ENCODE measurements around the gene FRAS1.

The FRAS1 gene

DNA sequence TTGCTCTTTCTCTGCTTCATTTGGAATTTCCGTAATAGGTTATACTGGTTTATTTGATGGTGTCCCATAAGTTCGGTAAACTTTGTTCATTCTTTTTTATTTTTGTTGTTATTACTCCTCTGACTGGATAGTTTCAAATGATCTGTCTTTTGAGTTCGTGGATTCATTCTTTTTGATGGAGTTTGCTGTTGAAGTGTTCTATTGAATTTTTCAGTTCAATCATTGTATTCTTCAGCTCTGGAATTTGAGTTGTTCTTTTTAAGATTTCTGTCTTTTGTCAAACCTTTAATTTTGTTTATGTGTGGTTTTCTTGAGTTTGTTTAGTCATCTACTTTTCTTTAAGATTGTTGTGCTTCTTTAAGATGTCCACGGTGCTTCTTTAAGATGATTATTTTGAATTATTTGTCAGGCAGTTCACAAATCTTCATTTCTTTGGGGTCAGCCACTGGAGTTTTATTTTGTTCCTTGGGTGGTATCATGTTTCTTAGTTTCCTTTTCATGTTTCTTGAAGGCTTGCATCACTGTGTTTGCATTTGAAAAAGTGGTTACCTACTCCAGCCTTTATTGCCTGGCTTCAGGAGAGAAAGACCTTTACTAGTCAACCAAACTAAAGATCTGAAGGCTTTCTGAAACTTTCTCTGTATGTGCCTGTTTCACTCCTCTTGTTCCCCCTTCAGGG is 339.6 kb downstream of the FRAS1 start:
- no peak overlapping the region for H3K4me3 ChIP-seq (ENCODE audit: low read length)
- TF ChIP-seq, protein P1, sequence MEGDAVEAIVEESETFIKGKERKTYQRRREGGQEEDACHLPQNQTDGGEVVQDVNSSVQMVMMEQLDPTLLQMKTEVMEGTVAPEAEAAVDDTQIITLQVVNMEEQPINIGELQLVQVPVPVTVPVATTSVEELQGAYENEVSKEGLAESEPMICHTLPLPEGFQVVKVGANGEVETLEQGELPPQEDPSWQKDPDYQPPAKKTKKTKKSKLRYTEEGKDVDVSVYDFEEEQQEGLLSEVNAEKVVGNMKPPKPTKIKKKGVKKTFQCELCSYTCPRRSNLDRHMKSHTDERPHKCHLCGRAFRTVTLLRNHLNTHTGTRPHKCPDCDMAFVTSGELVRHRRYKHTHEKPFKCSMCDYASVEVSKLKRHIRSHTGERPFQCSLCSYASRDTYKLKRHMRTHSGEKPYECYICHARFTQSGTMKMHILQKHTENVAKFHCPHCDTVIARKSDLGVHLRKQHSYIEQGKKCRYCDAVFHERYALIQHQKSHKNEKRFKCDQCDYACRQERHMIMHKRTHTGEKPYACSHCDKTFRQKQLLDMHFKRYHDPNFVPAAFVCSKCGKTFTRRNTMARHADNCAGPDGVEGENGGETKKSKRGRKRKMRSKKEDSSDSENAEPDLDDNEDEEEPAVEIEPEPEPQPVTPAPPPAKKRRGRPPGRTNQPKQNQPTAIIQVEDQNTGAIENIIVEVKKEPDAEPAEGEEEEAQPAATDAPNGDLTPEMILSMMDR (conservative IDR thresholded peaks at IDR 0.05; ENCODE audit: low read depth, low read length), result no peak
- no peak for DNase-seq (ENCODE audit: low read depth)

DNA sequence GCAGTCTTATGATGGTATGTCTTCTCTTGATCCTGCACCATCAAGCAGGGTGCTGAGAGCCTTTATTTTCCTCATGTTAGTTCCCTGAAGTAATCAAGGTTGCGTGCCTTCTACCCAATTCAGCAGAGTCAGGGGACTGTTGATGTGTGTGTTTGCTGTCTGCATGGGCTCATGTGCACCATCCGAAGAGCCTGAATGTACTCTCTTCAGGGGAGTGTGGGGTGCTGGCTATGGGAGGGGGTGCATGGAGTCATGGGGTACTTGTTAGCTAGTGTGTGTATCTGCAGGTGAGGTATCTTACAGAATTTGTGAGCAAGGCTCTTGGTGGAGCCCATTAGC is 340.1 kb downstream of the FRAS1 start:
- TF ChIP-seq, protein P1 (conservative IDR thresholded peaks at IDR 0.05; ENCODE audit: low read depth, low read length), result no peak
- H3K4me3 ChIP-seq (ENCODE audit: low read length), result no peak overlapping the region
- no peak for DNase-seq (ENCODE audit: low read depth)

DNA sequence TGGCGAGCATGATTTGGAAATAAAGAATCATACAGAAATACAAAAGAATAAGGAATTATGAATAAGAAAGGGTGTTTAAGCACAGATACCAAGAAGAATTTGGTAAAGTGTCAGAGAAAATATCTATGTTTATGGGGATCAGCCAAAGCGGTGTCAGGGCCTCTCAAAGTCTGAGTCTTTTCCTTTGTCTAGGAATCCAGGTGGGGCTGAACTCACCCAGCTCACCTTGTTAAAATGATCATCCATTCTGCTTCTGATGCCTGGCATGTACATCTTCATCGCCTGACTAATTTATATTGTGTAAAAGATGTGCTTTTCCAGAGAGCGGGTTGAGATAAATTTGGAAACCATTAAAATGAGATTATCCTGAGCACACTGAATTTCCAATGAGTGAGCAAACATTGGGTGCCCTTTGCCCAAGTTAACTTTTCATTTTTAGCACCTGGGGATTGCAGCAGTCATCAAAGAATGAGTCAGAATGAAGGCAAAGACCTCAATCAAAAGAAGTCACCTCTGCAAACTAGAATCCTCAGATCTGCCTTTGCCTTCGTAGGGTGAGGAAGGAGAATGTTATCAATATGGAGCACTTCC is 352.6 kb downstream of the FRAS1 start:
- TF ChIP-seq, protein P1 (conservative IDR thresholded peaks at IDR 0.05; ENCODE audit: low read depth, low read length), result no peak
- no peak for DNase-seq (ENCODE audit: low read depth)
- H3K4me3 ChIP-seq (ENCODE audit: low read length), result no peak overlapping the region

DNA sequence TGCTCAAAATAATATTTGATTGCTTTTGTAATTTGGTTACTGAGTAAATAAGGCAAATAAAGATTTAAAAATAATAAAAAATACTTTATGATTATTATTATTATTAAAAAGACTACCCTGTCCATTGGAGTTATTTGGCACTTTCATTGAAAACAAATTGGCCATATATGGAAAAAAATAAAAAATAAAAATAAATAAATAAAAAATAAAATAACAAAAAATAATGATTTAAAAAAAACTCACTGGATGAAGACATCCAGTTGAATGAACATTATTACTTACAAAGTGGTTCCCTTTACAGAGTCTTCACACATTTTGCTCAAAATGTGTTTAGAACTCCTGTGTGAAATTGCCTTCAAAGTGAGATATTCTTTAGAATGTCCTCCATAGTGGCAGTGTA is 353.1 kb downstream of the FRAS1 start:
- TF ChIP-seq, protein P1 (conservative IDR thresholded peaks at IDR 0.05; ENCODE audit: low read depth, low read length), result no peak

DNA sequence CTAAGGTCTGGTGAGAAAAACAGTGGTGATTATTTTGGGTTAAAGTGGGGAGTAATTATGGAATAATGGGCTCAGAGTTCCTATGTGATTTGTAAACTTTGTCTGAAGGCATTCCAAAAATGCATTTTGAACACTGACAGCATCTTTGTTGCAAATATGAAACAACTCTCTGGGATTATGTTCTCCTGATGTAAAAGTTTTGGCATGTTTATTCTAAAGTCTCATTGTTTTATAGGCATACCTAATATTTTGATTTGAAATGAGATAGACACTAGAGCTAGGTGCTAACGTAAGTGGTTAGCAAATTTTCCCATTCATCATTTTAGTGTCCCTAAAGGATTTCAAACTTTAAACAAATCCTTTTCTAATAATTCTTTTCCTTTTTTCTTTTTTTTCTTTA is 353.6 kb downstream of the FRAS1 start:
- DNase-seq (ENCODE audit: low read depth), result peak; percentile 15
- no peak overlapping the region for H3K4me3 ChIP-seq (ENCODE audit: low read length)
- TF ChIP-seq, protein P1 (conservative IDR thresholded peaks at IDR 0.05; ENCODE audit: low read depth, low read length), result no peak

More for the DNA sequence above, 353.1 kb downstream of the FRAS1 start:
- H3K4me3 ChIP-seq (ENCODE audit: low read length), result no peak overlapping the region
- DNase-seq (ENCODE audit: low read depth), result no peak

DNA sequence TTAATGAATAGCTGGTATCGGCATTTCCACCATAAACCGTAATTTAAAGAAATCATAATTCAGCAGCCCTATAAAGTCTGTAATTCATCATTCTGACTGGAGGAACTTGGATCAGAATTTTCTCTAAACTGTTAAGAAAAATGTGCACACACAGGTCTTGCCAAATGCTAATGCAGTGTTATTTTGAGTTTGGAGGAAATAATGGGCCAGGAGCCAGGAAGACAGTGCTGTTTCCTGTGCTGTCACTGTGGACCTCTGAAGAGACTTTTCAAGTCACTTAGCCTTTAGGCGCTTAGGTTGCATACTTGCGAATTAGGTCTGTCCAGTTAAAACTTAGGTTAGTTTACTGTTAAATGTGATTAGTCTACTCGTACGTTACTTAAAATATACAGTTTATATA is 357.0 kb downstream of the FRAS1 start:
- DNase-seq (ENCODE audit: low read depth), result no peak
- TF ChIP-seq, protein P1 (conservative IDR thresholded peaks at IDR 0.05; ENCODE audit: low read depth, low read length), result no peak
- no peak overlapping the region for H3K4me3 ChIP-seq (ENCODE audit: low read length)

DNA sequence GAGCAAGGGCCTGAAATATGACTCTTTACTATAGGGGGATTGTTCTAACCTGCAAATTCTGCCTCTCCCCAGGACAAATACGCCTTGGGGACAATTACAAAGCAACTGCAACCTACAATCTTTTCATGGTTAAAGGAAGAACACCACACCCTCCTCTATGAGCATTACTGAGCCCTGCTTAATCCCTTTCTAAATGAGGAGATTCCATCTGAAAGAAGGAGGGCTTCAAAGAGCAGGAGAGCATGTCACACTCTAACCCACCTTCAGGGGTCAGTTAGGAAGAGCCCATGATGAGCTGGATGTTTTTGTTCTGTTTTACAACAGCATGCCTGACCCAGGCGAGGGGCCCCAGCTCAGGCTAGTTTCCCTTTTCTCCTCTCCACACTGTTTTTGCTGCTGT is 360.5 kb downstream of the FRAS1 start:
- H3K4me3 ChIP-seq (ENCODE audit: low read length), result no peak overlapping the region
- DNase-seq (ENCODE audit: low read depth), result no peak
- TF ChIP-seq, protein P1 (conservative IDR thresholded peaks at IDR 0.05; ENCODE audit: low read depth, low read length), result no peak
